GM18519 (cell line): ENCODE results near the gene AHI1.
A peak's percentile ranks its signal among the peaks of the same experiment; 100 is the strongest.

Experiments used
- ATAC-seq: cut with Tn5 transposase; IDR thresholded peaks from one replicate; pipeline ENCODE4 v1.9.1; 2021; ENCODE audit warnings: mild to moderate bottlenecking, moderate library complexity; ENCODE audit not compliant: unreplicated experiment, low FRiP score

AHI1 gene

DNA sequence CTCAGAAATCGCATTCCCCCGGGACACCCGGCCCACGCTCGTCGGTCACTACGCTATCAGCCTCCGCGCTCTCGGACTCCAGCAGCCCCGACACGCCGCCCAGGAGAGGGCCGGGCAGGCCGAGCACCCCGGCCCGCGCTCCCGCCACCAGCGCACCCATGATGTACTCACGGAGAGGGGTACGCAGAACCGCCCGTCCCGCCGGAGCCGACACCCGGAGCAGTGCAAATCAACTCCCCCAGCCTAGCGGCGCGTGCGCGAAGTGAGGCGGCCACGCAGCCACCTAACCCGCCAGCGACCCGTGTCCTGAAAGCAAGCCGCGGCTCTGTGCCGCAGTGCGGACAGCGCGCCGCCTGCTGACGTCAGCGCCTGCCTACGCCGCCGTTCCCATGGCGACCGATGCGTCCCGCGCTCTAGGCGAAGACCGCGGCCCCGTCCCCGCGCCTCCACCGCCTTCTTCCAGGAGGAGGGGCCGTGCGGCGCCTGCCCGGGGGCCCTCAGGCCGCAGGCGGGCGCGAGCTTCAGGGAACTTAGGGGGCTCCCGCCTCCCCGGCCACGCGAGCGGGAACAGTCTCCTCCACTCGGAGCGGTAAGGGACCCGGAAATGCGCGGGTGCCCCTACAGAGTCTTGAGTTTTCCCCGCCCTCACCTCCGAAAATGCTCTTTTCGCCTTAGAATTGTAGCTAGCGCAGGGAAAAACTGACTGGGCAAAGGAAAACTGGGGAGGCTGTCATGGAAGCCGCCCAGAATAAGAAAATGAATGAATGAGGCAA is at the start of gene AHI1:
TSS of gene AHI1 (minus strand) at position 329 of the 773 bp plus-strand sequence. CDS start 5,503 bp downstream, outside the sequence.
- peak; percentile 92 for ATAC-seq

DNA sequence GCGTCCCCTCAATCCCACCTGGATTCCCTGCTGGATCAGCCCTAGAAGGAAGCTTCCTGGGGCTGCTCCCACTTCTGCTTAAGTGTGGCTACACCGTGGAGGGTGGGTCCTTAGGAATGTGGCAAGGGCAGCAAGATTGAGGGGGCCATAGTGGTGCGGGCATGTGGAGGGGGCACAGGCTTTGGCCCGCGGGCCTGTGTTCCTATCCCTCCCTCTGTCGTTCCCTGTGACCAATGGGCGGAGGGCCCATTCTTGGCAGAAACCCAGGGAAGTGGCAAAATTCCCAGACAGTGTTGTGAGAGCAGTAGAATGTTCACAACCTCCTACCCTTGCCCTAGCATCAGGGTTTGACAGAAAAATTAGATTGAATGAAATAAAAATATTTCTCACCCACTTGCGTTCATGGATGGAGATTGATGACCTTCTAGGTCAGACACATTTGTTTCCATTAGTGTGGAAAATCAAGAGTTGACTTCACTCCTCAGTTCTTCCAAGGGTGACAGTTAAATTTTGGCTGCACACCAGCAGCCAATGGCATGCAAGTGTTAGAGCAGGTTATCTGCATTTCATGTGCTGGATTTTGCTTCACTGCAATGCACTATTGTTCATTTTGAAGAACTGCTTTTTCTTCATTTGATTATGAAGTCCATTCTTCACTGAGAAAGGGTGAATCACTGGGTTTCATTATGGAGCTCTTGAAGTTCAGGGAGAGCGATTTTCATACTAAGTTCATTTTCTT is 49.3 kb upstream of the AHI1 start:
- ATAC-seq: no peak

DNA sequence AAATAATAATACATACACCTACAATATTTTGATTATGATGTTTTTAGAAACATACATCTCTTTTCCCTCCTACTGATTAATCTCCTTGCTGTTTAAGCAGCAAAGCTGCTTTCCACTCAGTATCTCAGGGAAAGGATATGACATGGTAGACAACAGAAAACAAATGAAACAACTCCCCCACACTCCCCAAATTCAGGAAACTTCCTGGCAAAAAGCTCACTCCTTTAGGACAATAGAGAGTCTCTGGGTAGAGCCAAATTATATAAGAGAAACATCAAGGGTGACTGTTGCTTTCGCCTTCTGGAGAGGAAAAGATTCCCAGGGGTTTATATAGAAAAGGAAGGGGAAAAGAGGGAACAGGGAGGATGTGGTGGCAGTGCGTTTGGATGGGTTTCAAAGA is 48.7 kb upstream of the AHI1 start:
- ATAC-seq: no peak

DNA sequence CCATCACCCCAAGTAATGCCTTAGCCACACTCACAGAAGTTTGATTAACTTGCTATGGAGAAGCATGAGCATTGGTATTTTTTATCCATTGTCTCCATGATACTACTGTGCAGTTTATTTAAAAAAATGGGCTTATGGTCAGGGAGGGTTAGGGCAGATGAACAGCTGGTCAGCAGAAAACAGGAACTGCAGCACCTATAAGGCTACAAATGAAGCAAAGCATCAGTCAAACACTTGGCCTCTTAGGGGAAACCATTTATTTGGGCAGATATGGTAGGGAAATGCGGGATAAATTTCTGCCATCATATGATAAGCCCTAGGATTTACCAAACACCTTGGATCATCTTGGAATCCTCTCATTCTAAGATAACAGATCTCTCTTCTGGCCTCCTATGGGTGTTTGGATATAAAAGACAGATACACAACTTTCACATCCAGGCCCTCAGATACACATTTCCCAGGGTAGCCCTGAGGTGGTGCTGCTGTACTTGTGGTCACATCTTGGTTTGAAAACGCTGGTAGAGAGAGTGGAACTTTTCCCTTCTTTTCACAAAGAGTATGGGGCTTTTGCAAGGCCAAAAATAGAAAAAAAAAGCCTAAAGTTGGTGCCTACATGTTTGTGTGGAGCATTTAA is 42.8 kb upstream of the AHI1 start:
- no peak for ATAC-seq

DNA sequence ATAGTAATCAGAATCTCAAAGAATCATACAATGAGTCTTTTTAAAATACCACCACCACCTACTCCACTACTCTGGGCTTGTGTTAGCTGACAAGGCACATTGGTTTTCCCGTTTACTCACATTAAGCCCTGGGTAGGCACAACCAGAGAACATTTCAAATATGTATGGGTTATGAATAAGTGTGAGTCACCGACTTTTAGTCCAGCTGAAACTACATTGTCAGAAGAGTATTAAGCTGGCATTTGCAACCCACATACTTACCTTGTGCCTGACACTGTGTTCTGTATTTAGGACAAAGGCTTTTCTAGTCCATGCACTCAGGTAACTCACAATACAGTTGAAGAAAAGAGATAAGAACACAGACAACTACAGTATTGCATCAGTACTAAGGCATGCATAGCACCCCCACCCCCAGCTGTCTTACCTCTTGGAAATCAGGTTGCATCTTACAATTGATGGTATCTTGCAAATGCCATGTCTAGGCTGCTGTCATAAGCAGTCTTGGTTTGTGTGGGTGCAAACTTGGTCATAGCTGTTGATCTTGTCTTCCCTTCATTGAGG is 40.3 kb upstream of the AHI1 start:
- no peak for ATAC-seq

DNA sequence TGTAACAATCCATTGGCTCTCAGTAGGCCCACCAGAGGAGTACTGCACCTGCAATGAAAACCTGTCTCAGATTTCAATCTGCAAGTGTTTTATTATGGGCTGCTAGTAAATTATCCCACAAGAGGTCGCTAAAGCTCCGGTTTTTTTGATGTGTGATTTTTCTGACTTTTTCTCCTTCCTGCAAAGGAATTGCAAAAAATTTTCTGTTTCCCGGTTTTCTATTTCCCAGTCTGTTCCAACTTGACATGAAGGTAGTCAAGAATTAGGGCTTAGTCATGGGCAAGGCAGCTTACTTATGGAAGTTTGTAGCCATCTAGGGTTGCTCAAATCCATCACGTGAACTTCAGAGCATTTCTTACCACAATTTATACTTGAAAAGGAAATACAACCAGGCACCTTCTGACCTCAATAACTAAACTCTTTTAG is 38.5 kb upstream of the AHI1 start:
- ATAC-seq: no peak

DNA sequence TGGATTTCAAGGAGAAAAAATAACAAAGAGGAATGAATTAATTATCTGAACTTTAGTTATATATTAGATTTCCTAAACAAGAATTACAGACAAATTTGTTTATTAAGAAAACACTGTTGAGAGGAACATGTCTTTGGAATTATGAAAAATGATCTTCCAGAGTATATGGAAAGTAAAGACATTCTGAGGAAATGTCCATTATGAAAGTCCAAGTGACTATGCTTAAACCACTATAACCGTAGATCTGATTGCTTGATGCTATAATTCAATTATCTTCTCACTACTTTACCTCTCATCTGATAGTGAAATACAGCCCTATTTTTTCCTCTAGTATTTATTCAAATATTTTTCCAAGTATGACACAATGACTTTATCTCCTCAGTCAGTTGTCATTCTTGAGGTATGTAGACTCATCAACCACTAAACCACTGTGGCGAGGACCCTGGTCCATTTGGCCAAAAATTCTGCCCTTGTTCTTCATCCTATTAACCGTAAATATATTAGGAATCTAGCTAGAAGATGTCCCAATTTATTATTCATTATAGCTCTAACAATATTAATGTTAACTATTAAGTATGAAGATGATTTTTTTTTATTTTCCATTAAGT is 37.3 kb upstream of the AHI1 start:
- ATAC-seq: no peak

DNA sequence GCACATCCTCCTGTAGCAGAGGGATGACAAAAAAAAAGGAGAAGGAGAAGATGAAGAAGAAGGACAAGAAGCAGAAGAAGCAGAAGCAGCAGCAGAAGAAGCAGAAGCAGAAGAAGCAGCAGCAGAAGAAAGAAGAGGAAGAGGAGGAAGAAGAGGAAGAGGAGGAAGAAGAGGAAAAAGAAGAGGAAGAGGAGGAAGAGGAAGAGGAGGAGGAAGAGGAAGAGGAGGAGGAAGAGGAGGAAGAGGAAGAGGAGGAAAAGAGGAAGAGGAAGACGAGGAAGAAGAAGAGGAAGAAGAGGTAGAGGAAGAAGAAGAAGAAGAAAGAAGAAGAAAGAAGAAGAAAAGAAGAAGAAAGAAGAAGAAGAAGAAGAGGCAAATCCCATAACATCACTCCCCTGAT is 35.0 kb upstream of the AHI1 start:
- ATAC-seq: no peak

DNA sequence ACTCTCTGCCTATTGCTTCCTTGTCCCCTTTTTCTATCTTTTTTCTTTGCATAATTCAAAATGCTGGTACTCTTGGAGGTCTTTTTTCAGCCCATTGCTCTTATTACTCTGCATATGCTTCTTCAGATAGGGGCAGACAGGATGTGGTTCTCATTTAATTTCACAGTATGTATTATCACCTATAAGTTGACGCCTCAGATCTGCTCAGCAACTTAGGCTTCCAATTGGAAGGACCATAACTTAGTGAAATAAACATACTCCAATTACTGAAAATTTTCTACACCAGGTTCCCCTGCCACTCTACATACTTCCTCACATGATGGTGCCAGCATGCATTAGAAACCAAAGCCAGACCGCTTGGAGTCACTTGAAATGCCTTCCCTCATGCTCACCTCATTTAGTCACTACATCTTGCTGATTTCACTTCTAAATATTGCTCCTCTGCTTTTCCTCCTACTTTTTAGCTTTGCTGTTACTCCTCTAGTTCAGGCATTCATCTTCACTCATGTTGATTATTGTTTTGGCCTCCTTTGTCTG is 34.5 kb upstream of the AHI1 start:
- ATAC-seq: no peak

DNA sequence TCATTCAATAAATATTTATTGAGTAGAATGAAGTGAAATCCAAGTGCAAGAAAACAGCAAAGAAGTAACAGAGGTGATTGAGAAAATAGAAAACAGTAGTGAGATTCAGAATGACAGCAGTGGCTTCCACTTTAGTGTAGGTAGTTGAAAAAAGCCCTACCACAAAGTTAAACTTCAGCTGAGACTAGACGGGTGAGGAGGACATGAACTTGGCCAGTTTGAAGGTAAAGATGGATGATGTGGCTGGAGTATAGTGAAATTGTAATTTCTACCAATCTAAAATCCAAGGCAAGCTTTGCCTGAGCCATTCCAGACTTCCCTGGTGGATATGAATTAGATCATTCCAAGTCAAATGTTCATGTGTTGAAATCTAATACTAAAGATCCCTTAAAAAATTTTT is 32.6 kb upstream of the AHI1 start:
- no peak for ATAC-seq

DNA sequence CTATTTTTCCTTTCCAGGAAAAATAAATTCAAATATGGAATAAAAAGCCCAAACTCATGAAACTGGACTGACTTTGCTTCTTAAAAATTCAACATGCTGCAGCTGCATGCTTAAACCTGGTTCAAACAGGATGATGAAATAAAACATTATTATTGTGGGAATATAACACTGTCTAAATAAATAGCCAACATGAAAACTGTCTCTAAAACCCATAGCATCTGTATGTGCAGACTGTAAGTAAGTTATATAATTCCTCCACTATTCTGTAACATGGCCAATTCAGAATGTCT is 30.4 kb upstream of the AHI1 start:
- no peak for ATAC-seq

DNA sequence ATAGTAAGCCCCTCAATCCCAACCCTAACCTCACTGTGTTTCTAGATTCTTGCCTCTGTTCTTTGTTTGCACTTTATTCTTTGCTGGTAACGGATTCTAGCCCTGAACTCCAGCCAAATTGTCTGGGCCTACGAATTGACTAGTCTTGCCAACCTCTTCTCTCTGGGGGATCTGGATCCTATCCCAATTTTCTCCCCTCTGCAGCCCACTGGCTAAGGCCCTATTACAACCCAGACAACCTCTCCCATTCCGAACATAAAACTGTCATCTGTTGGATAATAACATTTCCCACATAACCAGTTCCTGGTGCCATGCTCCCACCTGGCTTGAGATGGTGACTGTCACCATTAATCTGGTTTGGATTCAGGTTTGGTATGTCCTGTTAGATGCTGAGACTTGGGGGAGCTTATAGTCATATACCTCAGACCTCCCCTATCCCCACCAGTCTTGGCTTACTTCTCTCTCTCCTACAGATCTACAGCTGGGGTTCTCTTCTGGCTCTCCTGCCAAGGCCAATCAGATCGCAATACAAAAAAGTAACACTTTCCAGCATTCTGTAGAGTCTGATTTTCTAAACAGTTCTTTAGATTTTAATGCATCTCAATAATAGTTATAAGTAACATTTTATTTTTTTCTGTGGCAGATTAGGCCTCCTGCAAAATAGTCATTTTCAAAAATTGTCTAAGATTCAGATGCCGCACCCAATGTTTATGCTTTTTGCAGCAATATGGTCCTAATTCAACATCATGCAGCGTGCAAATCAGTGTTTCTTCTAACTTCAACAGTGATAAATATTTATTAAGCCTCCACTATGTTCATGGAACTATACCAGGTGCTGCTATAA is 29.8 kb upstream of the AHI1 start:
- ATAC-seq: no peak

DNA sequence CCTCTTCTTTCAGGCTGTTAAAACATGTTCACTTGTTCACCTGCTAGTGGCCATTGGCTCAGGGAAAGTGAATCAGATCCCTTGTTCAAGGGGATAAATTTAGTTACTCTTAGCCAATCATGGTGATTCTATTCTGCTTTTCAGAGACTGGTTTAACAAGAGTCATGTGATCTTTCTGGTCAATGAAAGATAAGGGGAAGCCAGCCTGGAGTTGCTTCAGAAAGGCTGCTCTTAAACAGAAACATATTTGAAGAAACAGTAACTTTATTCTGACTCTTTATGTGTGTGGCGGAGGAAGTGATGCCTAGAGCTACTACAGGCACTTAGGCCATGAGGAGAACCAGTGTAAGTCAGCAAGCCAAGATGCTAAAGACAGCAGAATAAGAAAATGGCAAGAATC is 28.1 kb upstream of the AHI1 start:
- no peak for ATAC-seq

DNA sequence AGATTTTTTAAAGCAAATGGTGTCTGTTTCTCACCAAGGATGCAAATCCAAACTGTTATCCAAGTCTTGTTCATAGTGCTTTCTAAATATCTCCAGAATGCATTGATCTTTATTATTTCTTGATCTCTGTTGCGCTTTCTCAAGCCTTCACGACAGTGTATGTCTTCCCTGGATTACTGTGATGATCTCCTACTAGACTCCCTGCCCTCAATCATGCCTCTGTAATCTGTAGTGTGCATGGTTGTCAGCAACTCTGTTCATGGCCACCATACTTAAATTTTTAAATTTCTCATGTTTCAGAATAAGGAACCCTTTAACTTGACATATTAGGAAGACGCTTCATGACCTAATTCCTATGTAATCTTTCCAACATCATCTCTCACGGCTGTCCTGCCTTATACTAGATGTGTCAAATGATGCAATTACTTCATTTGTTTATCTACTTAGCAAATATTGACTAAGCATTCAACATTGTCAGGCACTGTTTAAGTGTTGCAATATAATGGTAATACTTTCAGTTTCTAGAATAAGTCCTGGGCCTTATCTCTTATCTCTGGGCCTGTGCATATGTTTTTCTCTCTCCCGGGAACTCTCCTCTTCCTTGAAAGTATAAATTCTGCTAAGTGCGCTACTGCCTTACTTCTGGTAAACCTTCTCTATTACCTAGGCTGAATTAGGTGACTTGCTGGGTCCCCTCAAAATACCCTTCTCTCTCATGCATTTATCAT is 25.6 kb upstream of the AHI1 start:
- ATAC-seq: no peak

DNA sequence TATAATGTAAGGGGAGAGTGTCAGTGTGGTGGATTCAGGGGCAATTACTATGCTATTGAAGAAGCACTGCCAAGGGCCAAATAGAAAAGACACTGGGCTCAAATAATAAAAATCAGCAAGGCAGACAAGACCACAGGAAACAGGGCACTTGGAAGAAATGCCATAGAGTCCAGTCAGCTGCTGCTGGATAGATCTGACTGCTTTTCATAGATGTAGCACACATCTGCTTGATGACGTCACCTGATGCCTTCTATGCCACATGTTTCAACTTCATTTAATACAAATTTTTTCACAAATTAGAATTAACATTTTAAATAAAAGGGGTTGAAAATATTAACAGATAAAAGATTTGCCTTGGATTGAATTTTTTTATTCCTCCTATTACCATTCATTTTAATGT is 23.9 kb upstream of the AHI1 start:
- no peak for ATAC-seq

DNA sequence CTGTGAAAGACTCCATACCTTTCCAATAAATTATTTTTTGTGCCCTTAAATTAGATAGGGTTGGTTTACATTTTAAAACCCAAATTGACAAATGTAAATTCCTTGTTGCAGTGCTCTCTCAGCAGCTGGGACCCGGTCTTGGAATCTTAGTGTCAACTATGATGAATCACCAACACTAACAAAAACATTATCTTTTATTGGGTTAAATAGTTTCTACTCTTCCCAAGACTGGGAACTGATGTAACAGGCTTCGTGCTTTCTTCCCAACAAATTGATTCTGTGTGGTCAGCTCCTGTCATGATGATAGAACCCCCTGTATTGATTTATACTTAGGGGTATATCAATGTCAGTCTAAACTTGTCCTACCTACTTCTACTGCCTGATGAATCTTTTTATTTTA is 23.2 kb upstream of the AHI1 start:
- no peak for ATAC-seq

DNA sequence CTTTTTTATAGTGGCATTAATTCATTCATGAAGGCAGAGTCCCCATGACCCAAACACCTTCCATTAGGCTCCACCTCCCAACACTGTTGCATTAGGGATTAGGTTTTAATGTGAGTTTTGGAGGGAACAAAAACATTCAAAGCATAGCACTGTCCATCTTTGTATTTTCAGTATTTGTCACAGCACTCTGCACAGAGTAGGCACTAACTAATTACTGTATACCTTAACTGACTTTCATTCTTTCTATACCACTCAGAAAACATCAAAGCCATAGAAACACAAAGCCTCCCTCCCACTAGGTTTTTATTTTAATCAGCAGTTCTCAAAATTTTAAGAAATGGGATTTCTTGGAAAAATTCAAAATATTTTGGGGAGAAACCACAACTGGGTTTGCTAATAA is 21.8 kb upstream of the AHI1 start:
- no peak for ATAC-seq

DNA sequence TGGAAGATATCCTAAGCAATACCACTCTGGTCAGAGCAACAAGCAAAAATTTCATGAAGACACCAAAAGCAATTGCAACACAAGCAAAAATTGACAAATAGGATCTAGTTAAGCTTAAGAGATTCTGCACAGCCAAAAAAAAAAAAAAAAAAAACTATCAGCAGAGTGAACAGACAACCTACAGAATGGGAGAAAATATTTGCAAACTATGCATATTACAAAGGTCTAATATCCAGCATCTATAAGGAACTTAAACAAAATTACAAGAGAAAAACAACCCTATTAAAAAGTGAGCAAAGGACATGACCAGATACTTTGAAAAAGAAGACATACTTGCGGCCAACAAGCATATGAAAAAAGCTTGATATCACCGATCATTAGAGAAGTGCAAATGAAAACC is 20.0 kb upstream of the AHI1 start:
- ATAC-seq: no peak

DNA sequence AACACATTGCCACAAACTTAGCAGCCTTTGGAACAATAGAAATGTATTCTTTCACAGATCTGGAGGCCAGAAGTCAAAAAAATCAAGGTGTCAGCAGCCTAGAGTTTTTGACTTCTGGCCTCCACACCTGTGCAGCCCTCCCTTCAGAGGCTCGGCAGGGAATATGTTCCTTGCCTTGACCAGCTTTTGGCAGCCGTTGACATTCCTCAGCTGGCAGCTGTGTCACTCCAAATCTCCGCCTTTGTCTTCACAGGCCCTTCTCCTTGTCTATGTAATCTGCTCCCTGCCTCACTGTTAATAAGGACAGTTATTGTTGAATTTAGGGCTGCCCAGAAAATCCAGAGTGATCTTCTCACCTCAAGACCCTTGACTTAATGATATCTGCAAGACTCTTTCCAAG is 17.2 kb upstream of the AHI1 start:
- no peak for ATAC-seq
